DMS153 treated with DMSO at 0.1 percent for 48 hours (cell line): Measurements from ENCODE around the gene APOL2.
"Not testable (repeated sequence)": the region's sequence is repeated elsewhere in the genome, so short reads cannot be mapped to it uniquely, and the experiment has no call there.

Experiments
- DNase-seq: peaks from one replicate; lab custom pipeline; 2025; ENCODE audit not compliant: unreplicated experiment; lab: John Stamatoyannopoulos, UW

APOL2 gene

DNA sequence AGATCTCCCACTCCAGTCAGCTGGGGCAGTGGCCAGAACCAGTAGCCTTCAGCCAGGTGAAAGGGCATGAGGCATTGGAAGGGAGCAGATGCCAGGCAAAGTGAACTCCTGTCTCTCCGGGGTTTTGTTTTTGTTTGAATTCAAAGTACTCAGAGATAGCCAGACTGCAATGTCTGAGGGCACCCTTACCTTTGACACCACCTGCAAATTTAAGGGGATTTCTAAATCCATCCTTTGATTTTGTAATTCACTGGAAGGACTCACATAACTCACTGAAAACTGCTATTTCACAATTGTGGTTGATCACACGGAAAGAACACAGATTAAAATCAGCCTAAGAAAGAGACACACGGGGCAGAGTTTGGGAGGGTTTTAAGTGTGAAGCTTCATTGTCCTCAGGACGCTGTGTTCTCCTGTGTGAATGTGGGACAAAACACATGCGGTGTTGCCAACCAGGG is 23.9 kb upstream of the APOL2 start:
- not testable (repeated sequence) for DNase-seq

- not testable (repeated sequence) for DNase-seq
Observed at GRCh38 chr22:36262307-36262706, 23.0 kb upstream of the APOL2 start.

DNA sequence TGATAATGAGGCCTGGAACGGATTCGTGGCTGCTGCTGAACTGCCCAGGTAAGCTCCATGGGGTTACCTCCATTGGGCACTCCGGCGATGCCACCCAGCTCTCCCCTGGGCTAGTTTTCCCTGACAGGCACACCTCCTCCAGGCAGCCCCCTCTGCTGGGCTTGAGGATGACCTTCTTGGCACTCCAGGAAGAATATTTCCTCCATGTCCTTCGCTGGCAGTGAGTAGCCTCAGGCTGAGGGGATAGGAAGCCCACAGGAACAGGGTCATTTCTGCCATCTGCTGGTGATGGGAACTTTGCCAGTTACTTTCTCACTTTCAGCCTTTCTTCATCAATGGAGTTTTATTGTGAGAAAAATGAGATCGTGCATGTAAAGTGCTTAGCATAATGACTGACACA is 22.3 kb upstream of the APOL2 start:
- not testable (repeated sequence) for DNase-seq

GRCh38 chr22:36259615-36260300 is 20.4 kb upstream of the APOL2 start:
- DNase-seq = no peak

DNA sequence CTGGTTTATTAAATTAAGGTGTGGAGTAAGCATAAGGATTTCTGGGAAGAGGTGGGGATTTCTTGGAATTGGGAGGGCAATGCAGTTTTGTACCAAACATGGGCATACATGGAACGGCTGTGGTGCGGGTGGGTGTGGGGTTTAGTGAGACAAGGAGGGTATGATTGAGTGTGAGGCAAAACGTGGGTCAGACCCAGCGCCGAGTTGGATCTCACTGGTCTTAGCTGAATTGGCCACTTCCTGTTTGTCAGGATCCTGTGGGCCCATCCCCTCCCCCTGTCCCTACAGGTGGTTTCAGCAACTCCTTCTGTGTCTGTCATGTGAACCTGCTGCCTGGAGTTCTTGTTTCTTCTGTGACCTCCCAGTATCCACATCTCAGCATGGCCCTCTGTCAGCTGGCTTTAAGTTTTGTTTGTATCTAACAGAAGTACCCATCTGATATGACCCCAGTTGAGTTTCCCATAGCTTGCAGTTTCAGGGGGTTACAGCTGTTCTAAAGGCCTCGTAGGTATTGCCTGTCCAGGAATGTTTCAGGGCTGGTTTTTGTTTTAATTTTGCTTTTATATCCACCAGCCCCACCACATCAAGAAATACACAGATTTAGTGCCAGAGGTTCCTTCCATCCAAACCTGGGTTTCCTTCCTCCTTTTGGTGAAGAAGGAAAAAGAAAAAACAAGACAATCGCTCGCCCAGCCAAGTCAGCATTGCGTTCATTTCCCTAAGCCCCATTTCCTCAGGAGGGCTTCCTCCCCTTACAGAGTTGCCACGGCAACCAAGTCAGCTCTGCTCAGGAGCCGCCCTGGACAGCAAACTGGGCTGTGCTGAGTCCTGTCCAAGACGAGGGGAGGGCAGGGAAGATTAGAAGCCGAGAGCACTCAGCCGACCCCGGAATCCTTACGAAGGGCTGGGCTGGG is 19.6 kb upstream of the APOL2 start:
- no peak for DNase-seq

GRCh38 chr22:36257948-36258670 is 18.8 kb upstream of the APOL2 start:
- DNase-seq = no peak

DNA sequence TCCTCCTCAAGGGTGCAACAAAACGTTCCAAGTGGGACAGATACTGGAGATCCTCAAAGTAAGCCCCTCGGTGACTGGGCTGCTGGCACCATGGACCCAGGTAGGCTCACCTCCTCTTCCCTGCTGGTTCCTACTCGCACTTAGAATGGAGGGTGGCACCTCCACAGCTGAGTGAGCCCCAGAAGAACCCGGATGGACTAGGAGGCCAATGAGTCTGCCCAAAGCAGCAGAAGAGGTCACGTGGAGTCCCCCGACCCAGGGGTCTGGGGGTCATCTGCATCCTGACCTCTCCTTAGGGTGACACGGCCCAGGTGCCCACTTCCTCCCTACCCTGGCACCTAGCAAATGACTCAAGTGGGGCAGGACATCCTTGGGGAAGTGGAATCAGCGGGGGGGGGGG is 18.0 kb upstream of the APOL2 start:
- no peak for DNase-seq

GRCh38 chr22:36256478-36256877 is 17.2 kb upstream of the APOL2 start:
- DNase-seq = no peak

DNA sequence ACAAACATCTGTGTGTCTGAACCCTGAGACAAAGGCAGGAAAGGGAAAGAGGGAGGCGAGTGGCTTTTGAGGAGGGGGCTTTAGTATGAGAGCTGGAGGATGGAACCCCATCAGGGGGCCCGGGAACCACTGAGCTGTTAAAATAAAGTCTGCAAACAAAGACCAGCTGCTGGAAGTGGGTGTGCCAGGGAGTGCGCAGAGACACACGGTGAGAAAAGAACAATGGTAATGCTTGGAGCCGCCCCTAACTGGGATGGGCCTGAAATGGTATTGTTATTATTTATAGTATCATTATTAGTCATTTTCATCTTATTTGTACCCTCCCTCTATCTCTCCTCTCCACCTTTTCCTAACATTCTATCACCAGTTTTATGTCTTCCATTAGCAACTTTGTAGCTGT is 16.2 kb upstream of the APOL2 start:
- DNase-seq = not testable (repeated sequence)

DNA sequence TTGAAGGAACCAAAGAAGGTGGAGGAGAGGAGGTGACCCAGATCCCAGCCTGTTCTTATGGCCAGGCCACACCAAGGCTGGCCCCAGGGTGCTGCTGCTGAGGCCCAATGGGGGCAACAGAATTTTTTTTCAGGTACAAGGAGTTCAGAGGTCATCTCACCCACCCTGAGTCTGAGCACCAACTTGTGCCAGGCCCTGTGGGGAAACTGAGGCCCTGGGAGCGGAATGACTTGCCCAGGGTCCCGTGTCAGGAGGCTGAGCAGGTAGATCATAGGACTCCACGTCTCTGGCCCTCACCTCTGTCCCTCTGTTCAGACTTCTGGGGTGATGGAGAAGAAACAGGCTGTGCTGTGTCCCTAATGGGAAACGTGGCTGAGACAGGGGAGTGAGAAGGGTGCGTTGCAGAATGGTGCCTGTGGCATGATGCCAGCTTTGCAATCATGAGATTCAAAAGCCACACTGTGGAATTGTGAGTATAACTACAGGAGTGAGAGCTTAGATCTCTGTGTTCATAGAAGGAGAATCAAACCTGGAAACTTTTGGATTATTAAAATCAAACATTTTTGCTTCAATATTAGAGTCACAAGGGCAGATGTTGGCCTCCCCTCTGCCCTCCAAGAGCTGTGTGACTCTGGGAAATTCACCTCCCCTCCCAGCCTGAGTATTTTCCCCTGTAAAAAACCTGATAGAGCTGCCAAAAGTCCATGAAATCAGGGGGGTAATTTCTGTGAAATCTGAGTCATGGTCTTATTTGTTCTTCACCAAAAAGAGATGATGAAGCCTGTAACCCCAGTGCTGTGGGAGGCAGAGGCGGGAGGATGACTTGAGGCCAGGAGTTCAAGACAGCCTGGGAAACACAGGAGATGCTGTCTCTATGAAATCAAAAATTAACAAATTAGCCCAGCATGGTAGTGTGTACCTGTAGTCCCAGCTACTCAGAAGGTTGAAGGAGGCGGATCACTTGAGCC is 14.5 kb upstream of the APOL2 start:
- no peak for DNase-seq

- DNase-seq = no peak
Observed at GRCh38 chr22:36252754-36253522, 13.6 kb upstream of the APOL2 start, which contains the start of gene APOL1. TSS of gene APOL1 (plus strand) at chr22:36253133. CDS start at chr22:36254956, 1,823 bp downstream.

DNA sequence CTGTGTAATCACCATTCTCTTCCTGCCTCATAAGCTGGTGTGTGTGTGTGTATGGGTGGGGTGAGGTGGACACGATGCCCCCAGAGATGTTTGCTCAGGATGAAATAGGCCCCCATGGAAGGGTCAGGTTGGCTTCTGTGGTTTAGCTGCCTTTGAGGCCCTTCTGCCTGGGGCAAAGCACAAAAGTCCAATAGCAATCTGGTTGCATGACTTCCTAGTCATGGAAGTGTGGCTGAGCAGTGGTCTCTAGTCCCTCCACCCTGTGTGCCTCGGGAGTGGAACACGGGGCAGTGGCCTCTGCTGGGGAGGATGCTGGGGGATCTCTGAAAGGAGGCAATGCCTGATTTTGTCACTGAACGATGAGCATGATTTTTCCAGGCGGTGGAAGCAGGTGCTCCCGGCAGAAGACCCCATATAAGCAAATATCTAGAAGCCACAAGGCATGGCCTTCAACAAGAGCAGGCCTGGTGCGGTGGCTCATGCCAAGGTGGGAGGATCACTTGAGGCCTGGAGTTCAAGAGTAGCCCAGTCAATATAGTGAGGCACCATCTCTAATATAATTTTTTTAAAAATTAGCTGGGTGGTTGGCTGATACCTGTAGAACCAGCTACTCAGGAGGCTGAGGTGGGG is 12.8 kb upstream of the APOL2 start:
- not testable (repeated sequence) for DNase-seq

DNA sequence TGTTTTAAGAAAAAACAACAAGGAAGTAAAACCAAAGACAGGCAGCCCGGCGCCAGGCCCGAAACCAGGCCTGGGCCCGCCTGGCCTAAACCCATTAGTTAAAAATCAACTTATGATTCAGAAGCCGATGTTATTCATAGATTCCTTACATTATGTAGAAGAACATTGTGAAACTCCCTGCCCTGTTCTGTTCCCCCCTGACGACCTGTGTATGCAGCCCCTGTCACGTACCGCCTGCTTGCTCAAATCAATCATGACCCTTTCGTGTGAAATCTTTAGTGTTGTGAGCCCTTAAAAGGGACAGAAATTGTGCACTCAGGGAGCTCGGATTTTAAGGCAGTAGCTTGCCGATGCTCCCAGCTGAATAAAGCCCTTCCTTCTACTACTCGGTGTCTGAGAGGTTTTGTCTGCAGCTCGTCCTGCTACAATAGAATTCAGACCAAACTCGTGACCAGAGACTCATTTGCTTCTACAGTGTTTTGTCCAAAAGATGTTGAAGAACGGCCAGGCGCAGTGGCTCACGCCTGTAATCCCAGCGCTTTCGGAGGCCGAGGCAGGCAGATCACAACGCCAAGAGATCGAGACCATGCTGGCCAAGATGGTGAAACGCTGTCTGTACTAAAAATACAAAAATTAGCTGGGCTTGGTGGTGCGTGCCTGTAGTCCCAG is 11.1 kb upstream of the APOL2 start:
- DNase-seq = not testable (repeated sequence)

DNA sequence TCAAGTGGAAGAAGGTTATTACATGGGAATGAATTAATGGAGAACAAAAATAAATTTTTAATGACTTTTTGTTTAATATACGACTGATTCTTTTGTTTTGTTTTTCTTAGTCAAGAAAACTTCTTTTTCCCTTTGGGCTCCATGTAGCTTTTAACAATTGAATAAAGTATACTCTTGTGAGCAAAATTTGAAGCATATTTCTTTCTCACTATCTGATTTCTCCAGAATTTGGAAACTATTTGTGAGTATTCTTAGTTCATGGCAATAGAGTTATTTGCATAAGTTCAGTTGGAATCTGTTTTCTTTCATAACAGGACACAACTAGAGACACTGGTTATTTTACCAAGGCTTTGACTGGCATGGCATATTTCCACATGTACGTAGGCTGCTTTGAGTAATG is 9.8 kb upstream of the APOL2 start:
- no peak for DNase-seq

DNA sequence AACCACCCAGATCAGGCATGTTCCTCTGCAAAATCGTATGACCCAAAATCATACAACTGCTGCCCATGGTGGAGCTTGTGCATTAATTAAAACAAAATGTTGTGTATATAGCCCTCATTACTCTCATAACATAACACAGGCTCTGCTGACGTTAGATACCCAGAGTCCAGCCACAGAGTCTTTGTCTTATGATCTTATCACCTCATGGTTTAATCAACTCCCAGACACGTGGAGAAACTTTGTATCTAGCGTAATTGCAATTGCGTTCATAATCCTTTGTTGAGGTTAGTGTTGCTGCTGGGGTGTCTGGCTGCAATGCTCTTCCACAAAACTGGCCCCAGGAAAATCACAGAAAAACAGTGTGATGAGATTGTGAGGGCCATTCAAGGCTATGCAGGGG is 8.6 kb upstream of the APOL2 start:
- DNase-seq = no peak

- no peak for DNase-seq
Observed at GRCh38 chr22:36246718-36247117, 7.4 kb upstream of the APOL2 start.

DNA sequence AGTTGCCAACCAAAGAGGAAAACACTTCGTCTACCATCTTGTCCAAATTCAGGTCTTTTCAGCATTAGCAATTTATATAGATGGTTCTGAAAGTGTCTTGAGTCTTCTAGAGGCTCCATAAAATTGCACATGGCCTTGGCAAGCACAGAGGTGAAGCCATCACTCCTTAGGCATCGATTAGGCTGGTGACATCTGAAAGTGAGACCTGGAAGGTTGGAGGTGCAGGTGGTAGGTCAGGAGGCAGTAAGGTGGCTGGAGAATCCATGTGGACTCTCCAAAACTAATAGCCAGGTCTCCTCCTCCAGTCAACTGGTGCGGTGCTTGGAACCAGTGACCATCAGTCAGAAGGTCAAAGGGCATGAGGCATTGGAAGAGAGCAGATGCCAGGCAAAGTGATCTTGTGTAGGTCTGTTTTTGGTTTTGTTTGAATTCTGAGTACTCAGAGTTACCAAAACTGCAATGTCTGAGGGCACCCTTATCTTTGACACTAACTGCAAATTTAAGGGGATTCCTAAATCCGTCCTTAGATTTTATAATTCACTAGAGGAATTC is 6.6 kb upstream of the APOL2 start:
- no peak for DNase-seq
